ENCODE results near the gene STIP1. TPM values are rescaled to one million over a fixed set of nuclear protein-coding genes. Genes with fewer than 3 reads are reported as not detected.

STIP1 gene
- total and polyA plus RNA-seq, 2 donors (not counting 3 experiments of a cell fraction or from before 2014, with no cell fraction given), result 117 to 226 TPM

DNA sequence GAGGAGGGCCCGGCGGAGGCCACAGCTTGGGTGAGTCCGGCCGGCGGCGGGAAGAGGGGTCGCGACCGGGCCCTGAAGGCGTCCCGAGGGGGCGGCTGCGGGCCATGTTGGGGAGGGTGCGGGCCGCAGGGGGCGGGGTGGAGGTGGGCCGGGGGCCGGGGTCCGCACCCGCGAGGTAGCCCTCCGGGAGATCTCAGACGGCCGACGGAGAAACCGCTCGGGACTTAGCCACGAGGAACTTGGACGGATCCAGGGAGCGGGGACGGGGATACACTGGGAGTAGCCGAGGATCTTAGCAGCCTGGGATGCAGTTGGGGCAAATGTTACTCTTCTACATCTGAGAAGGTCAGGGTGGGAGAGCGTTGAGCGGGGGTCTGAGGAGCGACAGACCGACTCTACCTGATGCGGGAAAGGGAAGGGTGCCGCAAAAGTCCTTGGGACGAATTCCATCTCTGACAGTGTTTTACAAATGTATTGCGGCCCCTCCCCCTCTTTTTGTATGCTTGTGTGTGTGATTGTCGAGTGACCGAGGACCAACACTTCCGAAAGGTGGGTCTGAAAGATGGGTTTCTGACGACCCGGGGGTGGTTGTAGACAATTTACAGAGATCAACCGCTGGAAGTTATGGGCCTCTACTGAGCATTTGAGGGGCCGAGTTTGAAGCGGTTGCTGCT, 658 bp downstream of the STIP1 start:
- DNase-seq (ENCODE audit: low read depth, low spot score), result peak; percentile 39

DNA sequence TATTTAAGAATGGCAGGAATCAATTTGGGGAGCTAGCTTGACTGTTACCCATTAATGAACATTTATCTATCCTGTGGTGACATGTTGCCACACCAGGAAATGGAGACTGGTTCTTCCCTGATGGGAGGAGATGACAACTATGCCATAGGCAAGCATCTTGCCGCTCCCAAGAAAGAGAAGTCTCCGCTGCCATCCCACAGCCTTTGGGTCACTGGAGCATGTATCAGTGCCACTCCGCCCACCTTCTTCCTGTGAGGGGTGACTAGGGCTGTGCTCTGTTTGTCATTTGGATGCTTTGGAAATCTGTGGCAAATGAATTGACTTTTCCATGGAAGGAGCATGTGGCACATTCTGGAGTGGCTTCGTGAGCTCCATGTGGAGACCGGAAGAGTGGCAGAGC, 6.5 kb downstream of the STIP1 start:
- H3K9me3 ChIP-seq (replicated peaks; ENCODE audit: control insufficient read depth, insufficient read depth, low read length), result no peaks in the 10 kb centered on the region
- no peaks in the 10 kb centered on the region for H3K9me1 ChIP-seq (replicated peaks; ENCODE audit: control insufficient read depth, extremely low read depth, insufficient read depth, low read length)
- no peak overlapping the region for H3K4me2 ChIP-seq (ENCODE audit: insufficient read depth, low read length)
- H3K9ac ChIP-seq (replicated peaks; ENCODE audit: extremely low read depth, insufficient read depth, low read length), result no peak overlapping the region
- ChIA-PET CTCF (interaction anchor here (1.7 kb wide), 1 partner anchor 12 kb away, joined by 10 read pairs; no protein-coding TSS in a partner anchor), POLR2A (no interaction called here)
- intact Hi-C loops (cut with micrococcal nuclease) (no loop called here), dilution Hi-C loops (cut with MboI; ENCODE audit: extremely low pct_ligation_motif_present, low sequenced_read_pairs) (no loop called here)
- H3K27me3 ChIP-seq (ENCODE audit: control insufficient read depth in 2 of 2, insufficient read depth in 2 of 2, low read length in 2 of 2), result no peaks in the 10 kb centered on the region
- H3K36me3 ChIP-seq (ENCODE audit: control insufficient read depth in 2 of 2, extremely low read depth in 1 of 2, insufficient read depth in 2 of 2, low read length in 2 of 2), result peaks cover 40 to 44% of the 10 kb centered on the region in 2 experiments
- no peaks in the 10 kb centered on the region for H4K20me1 ChIP-seq (replicated peaks; ENCODE audit: control insufficient read depth, extremely low read depth, insufficient read depth, low read length)
- TF ChIP-seq EZH2 (IDR thresholded peaks at IDR 0.05; ENCODE audit: borderline replicate concordance, low read depth, low read length, severe bottlenecking) (no peak), FOS (IDR thresholded peaks at IDR 0.05; ENCODE audit: borderline replicate concordance, insufficient read depth, low read length) (no peak), MYC (IDR thresholded peaks at IDR 0.05; ENCODE audit: low read depth, low read length) (no peak), JUN (IDR thresholded peaks at IDR 0.05; ENCODE audit: borderline replicate concordance, insufficient read depth, insufficient read length, low read depth) (no peak), POLR2A (IDR thresholded peaks at IDR 0.05; ENCODE audit: low read depth, low read length) (no peak), GATA2 (IDR thresholded peaks at IDR 0.05; ENCODE audit: insufficient read depth, insufficient read length, low read depth, low read length) (no peak), POLR2AphosphoS5 (IDR thresholded peaks at IDR 0.05; ENCODE audit: insufficient read depth, low read depth, low read length) (no peak)
- TF ChIP-seq, protein P1, sequence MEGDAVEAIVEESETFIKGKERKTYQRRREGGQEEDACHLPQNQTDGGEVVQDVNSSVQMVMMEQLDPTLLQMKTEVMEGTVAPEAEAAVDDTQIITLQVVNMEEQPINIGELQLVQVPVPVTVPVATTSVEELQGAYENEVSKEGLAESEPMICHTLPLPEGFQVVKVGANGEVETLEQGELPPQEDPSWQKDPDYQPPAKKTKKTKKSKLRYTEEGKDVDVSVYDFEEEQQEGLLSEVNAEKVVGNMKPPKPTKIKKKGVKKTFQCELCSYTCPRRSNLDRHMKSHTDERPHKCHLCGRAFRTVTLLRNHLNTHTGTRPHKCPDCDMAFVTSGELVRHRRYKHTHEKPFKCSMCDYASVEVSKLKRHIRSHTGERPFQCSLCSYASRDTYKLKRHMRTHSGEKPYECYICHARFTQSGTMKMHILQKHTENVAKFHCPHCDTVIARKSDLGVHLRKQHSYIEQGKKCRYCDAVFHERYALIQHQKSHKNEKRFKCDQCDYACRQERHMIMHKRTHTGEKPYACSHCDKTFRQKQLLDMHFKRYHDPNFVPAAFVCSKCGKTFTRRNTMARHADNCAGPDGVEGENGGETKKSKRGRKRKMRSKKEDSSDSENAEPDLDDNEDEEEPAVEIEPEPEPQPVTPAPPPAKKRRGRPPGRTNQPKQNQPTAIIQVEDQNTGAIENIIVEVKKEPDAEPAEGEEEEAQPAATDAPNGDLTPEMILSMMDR (IDR thresholded peaks at IDR 0.05; ENCODE audit: extremely low read depth in 1 of 2, insufficient read depth in 1 of 2, low read depth in 1 of 2, low read length in 2 of 2), result no peak
- TF ChIP-seq, protein P2, sequence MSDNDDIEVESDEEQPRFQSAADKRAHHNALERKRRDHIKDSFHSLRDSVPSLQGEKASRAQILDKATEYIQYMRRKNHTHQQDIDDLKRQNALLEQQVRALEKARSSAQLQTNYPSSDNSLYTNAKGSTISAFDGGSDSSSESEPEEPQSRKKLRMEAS (IDR thresholded peaks at IDR 0.05; ENCODE audit: insufficient read depth, insufficient read length), result no peak
- DNase-seq (ENCODE audit: low read depth, low spot score) (no peak), FAIRE-seq (no peak)
- H3K4me1 ChIP-seq (ENCODE audit: control insufficient read depth, extremely low read depth, insufficient read depth, low read length), result no peaks in the 10 kb centered on the region
- H2AFZ ChIP-seq (ENCODE audit: low read depth, low read length), result no peak overlapping the region
- no peak overlapping the region for H3K4me3 ChIP-seq (replicated peaks in 1 of 3; ENCODE audit: insufficient read depth in 1 of 3, low read depth in 1 of 3, low read length in 3 of 3)
- peaks cover 33% of the 10 kb centered on the region for H3K79me2 ChIP-seq (ENCODE audit: control insufficient read depth, insufficient read depth, low read length)
- no peak overlapping the region for H3K27ac ChIP-seq (ENCODE audit: insufficient read depth, low read depth, low read length)
- no TSS peak for BruUV-seq (replicated peaks)

More for the DNA sequence above, 658 bp downstream of the STIP1 start:
- H3K9me1 ChIP-seq (replicated peaks; ENCODE audit: control insufficient read depth, extremely low read depth, insufficient read depth, low read length), result no peaks in the 10 kb centered on the region
- CTCF ChIA-PET, result interaction anchor here (0.9 to 3.3 kb wide), 11 partner anchors 11 to 184 kb away, joined by 3 to 27 read pairs (median 5); partner anchors contain the start of genes BAD, CATSPERZ and FKBP2
- no peak overlapping the region for H2AFZ ChIP-seq (ENCODE audit: low read depth, low read length)
- H3K4me2 ChIP-seq (ENCODE audit: insufficient read depth, low read length), result no peak overlapping the region
- dilution Hi-C loops (cut with MboI; ENCODE audit: extremely low pct_ligation_motif_present, low sequenced_read_pairs) (no loop called here), intact Hi-C loops (cut with micrococcal nuclease) (loop anchor here (1.0 to 5.0 kb wide), 3 partner anchors 21 to 101 kb away; partner anchors contain the start of genes DNAJC4, GPR137 and VEGFB)
- H3K27ac ChIP-seq (ENCODE audit: insufficient read depth, low read depth, low read length), result no peak overlapping the region
- H3K9ac ChIP-seq (replicated peaks; ENCODE audit: extremely low read depth, insufficient read depth, low read length), result peak overlapping the region; percentile 49
- H3K27me3 ChIP-seq (ENCODE audit: control insufficient read depth in 2 of 2, insufficient read depth in 2 of 2, low read length in 2 of 2), result no peaks in the 10 kb centered on the region
- peak; percentile 69 for FAIRE-seq
- peaks cover 0 to 2% of the 10 kb centered on the region in 2 experiments for H3K36me3 ChIP-seq (ENCODE audit: control insufficient read depth in 2 of 2, extremely low read depth in 1 of 2, insufficient read depth in 2 of 2, low read length in 2 of 2)
- POLR2A ChIA-PET, result interaction anchor here (0.9 to 1.5 kb wide), 3 partner anchors 21 to 131 kb away, joined by 3 to 6 read pairs (median 6); partner anchors contain the start of genes FERMT3, PRDX5 and TRMT112
- TF ChIP-seq, protein P2 (IDR thresholded peaks at IDR 0.05; ENCODE audit: insufficient read depth, insufficient read length), result no peak
- no peaks in the 10 kb centered on the region for H4K20me1 ChIP-seq (replicated peaks; ENCODE audit: control insufficient read depth, extremely low read depth, insufficient read depth, low read length)
- BruUV-seq (replicated peaks), result no TSS peak
- H3K4me3 ChIP-seq (replicated peaks in 1 of 3; ENCODE audit: insufficient read depth in 1 of 3, low read depth in 1 of 3, low read length in 3 of 3), result no peak overlapping the region
- H3K9me3 ChIP-seq (replicated peaks; ENCODE audit: control insufficient read depth, insufficient read depth, low read length), result no peaks in the 10 kb centered on the region
- peaks cover 9% of the 10 kb centered on the region for H3K4me1 ChIP-seq (ENCODE audit: control insufficient read depth, extremely low read depth, insufficient read depth, low read length)
- peaks cover 31% of the 10 kb centered on the region for H3K79me2 ChIP-seq (ENCODE audit: control insufficient read depth, insufficient read depth, low read length)
